AG04450 (cell line): ENCODE results near the gene LTF. TPM values are rescaled to one million over a fixed set of nuclear protein-coding genes. Genes with fewer than 3 reads are reported as not detected.

Experiments
- CTCF ChIA-PET: fragments of 300-600, 350-600 bp; formaldehyde crosslinking; extraction: SDS; loops from one replicate; lab custom pipeline; 2022; ENCODE audit warnings: antibody characterized with exemption, inconsistent platforms; lab: Charles Lee
- POLR2A ChIA-PET: fragments of 350-600 bp; formaldehyde crosslinking; extraction: SDS; loops from one replicate; lab custom pipeline; 2021; ENCODE audit warnings: antibody characterized with exemption, inconsistent platforms; lab: Yijun Ruan, JAX
- DNase-seq: peaks from one replicate; pipeline ENCODE4 v3.0.0-alpha.2; 2011; ENCODE audit warnings: low read depth, low spot score
- H3K27ac ChIP-seq: one replicate; pipeline ENCODE4 v1.5.1; 2012; ENCODE audit warnings: low read depth, low read length, control low read depth
- H3K27me3 ChIP-seq: one replicate; pipeline ENCODE4 v1.6.0; 2012; ENCODE audit warnings: low read length; ENCODE audit not compliant: control insufficient read depth, insufficient read depth
- H3K4me3 ChIP-seq: 2 replicates; pipeline ENCODE4 v1.5.1; 2011; ENCODE audit warnings: mild to moderate bottlenecking, low read depth, low read length, control low read depth
- H3K9me3 ChIP-seq: 2 replicates; pipeline ENCODE4 v1.5.1; 2012; ENCODE audit warnings: low read length; ENCODE audit not compliant: control insufficient read depth, insufficient read depth
- polyA plus RNA-seq: library from polyadenylated mRNA; depleted of rRNA; stranded (reverse); fragments of >200 nt; gene quantifications from 2 replicates; pipeline ENCODE4 v1.2.3, GENCODE V29; 2011
- TF ChIP-seq, protein P1 (sequence below): IDR thresholded peaks from 2 replicates; pipeline ENCODE4 v1.5.1; 2011; ENCODE audit warnings: low read depth, low read length, control low read depth, inconsistent platforms

Gene LTF
- polyA plus RNA-seq, 1 experiment, result not detected

DNA sequence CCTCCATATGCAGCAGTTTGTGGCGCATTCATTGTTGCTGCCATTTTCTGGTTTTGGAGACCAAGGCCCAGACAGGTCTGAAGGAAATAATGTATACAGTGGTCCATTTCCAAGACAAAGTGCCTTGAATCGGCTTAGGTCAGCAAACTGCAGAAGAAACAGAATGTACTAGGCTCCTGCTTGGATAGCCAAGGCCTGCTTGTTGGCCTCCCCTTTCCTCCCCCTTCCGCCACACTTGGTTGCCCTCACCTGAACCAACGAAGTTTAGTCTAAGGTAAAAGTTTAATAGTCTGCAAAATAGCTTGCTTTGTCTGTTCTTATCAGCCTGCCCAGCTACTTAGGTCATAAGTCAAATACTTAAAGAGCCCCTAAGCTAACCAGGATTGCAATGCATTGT lies 21.1 kb upstream of the LTF start:
- Histone ChIP-seq H3K27ac (no peak overlapping the region), H3K9me3 (no peaks in the 10 kb centered on the region; the same call in 1 of the 2 replicates), H3K4me3 (no peak overlapping the region), H3K27me3 (peaks cover 9% of the 10 kb centered on the region)
- TF ChIP-seq, protein P1, sequence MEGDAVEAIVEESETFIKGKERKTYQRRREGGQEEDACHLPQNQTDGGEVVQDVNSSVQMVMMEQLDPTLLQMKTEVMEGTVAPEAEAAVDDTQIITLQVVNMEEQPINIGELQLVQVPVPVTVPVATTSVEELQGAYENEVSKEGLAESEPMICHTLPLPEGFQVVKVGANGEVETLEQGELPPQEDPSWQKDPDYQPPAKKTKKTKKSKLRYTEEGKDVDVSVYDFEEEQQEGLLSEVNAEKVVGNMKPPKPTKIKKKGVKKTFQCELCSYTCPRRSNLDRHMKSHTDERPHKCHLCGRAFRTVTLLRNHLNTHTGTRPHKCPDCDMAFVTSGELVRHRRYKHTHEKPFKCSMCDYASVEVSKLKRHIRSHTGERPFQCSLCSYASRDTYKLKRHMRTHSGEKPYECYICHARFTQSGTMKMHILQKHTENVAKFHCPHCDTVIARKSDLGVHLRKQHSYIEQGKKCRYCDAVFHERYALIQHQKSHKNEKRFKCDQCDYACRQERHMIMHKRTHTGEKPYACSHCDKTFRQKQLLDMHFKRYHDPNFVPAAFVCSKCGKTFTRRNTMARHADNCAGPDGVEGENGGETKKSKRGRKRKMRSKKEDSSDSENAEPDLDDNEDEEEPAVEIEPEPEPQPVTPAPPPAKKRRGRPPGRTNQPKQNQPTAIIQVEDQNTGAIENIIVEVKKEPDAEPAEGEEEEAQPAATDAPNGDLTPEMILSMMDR, result no peak
- no peak for DNase-seq
- POLR2A ChIA-PET, result no interaction called here
- CTCF ChIA-PET, result interaction anchor here (1.1 kb wide), 1 partner anchor 145 kb away, joined by 3 read pairs; no protein-coding TSS in a partner anchor

DNA sequence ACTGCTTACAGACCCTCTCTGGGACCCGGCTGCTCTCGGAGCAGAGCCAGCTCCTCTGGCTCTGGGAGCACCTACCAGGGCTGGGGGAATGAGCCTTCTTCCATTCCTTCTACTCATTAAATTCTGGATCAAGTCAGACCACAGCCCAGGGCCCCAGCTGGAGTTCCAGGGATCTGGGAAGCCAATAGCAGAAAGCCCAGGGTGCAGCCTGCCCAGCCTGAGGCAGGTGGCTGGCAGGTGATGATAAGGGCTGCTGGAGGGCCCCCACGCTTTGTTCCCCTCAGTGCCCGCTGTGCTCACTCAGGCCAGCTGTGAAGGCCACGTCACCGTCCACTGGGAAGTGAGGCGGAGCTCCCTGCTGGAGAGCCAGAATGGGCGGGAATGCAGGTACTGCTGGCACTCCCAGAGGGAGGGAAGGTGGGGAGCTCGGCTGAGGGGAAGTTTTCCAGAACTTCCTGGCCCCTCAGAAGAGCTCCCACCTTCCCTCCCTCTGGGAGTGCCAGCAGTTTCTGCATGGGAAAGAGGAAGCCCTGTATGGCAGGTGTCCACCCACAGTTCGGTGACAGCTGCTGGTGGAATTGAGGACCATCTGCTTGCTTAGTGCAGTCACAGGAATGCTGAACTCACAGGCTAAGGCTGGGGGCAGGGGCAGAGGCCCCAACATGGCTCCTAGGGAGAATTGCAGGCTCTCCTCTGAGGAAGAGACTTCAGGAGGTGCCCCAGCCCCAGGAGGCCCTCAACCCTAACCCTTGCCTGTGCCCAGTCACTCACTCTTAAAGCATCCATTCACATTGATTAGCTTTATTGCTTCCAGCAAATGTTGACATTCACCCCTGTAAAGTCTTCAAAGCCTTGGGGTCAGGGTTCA lies 20.4 kb upstream of the LTF start:
- no peak for DNase-seq
- POLR2A ChIA-PET, result no interaction called here
- peaks cover 11% of the 10 kb centered on the region for H3K27me3 ChIP-seq
- no peak overlapping the region for H3K4me3 ChIP-seq
- TF ChIP-seq, protein P1, result no peak
- no peak overlapping the region for H3K27ac ChIP-seq
- CTCF ChIA-PET, result no interaction called here
- no peaks in the 10 kb centered on the region; the same call in 1 of the 2 replicates for H3K9me3 ChIP-seq

DNA sequence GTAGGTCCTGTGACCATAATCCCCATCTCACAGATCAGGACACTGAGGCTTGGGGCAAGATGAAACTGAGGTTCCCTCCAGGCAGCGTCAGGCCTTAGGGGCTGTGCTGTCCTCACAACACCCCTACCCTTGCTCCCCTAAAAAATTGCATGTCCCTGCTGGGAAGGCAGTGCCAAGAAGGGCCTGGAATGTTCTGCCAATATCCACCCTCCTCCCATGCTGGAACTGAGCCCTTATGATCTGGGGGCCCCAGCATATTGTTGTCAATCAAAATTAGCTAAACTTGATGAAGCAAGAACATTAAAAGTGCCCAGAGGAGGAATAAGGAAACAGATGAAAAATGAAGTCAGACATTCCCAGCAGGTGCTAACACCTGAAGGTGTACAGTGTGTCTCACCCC lies 19.7 kb upstream of the LTF start:
- DNase-seq, result no peak
- Histone ChIP-seq H3K9me3 (no peaks in the 10 kb centered on the region; the same call in 1 of the 2 replicates), H3K4me3 (no peak overlapping the region), H3K27ac (no peak overlapping the region), H3K27me3 (peaks cover 17% of the 10 kb centered on the region)
- ChIA-PET CTCF (no interaction called here), POLR2A (no interaction called here)
- TF ChIP-seq, protein P1, result no peak

DNA sequence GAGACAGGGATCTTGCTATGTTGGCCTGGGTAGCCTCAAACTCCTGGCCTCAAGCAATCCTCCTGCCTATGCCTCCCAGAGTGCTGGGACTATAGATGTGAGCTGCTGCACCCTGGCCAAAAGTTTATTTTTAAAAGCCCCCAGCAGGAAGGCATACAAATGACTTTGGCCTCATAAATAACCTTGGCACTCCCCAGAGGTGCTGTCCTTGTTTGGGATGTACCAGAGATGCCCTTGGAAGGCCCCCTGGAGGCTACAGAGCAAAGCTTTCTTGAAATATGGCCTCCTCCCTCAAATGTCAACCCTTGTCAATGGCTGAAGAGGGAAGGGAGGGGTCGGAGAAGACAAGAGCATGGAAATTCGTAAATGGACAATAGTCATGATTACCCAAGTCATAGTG lies 19.1 kb upstream of the LTF start:
- Histone ChIP-seq H3K27me3 (peaks cover 23% of the 10 kb centered on the region), H3K27ac (no peak overlapping the region), H3K4me3 (no peak overlapping the region), H3K9me3 (no peaks in the 10 kb centered on the region; the same call in 1 of the 2 replicates)
- CTCF ChIA-PET, result interaction anchor here (1.0 kb wide), 1 partner anchor 74 kb away, joined by 3 read pairs; no protein-coding TSS in a partner anchor
- TF ChIP-seq, protein P1, result 0 out of 2 replicates have a peak, but pooled peaks have one; percentile 4
- DNase-seq, result no peak
- POLR2A ChIA-PET, result no interaction called here
